ENCODE measurements around the gene RRP1. TPM values are rescaled to one million over a fixed set of nuclear protein-coding genes. Genes with fewer than 3 reads are reported as not detected.

Gene RRP1
- total and polyA plus RNA-seq, 2 of the 13 experiments (the other 11 are each of a cell fraction or from before 2014, with no cell fraction given), result 20.1 to 35.1 TPM

GRCh38 chr21:43800566-43800965, 11.2 kb downstream of the RRP1 start (continued):
- no peak for TF ChIP-seq ZBTB39 (CRISPR knock-in tag; IDR thresholded peaks at IDR 0.05)
- TF ChIP-seq CHD4 (IDR thresholded peaks at IDR 0.05; ENCODE audit: borderline replicate concordance, low read length), result no peak
- TF ChIP-seq PRDM10 (CRISPR knock-in tag; IDR thresholded peaks at IDR 0.05; ENCODE audit: low read depth), result no peak
- no peak for TF ChIP-seq TFAP4 (IDR thresholded peaks at IDR 0.05; ENCODE audit: borderline replicate concordance, low read depth)
- TF ChIP-seq MTA1 (CRISPR knock-in tag; IDR thresholded peaks at IDR 0.05; ENCODE audit: borderline replicate concordance), result no peak
- no peak for TF ChIP-seq GABPA (IDR thresholded peaks at IDR 0.05; ENCODE audit: low read depth, low read length)
- no peak for TF ChIP-seq GABPA (CRISPR knock-in tag; IDR thresholded peaks at IDR 0.05; ENCODE audit: low read depth)
- no peak for TF ChIP-seq ZSCAN21 (CRISPR knock-in tag; IDR thresholded peaks at IDR 0.05; ENCODE audit: borderline replicate concordance)
- no peak for TF ChIP-seq HOXA9 (CRISPR knock-in tag; IDR thresholded peaks at IDR 0.05; ENCODE audit: borderline replicate concordance)
- TF ChIP-seq ATF1 (CRISPR knock-in tag; IDR thresholded peaks at IDR 0.05), result no peak
- TF ChIP-seq FIP1L1 (IDR thresholded peaks at IDR 0.05; ENCODE audit: borderline replicate concordance, insufficient read depth, low read depth, low read length), result no peak
- TF ChIP-seq SKI (IDR thresholded peaks at IDR 0.05; ENCODE audit: partially characterized antibody), result no peak
- TF ChIP-seq ZFX (CRISPR knock-in tag; IDR thresholded peaks at IDR 0.05; ENCODE audit: low read depth), result no peak
- no peak for TF ChIP-seq TERF1 (CRISPR knock-in tag; IDR thresholded peaks at IDR 0.05)
- TF ChIP-seq CENPBD1 (CRISPR knock-in tag; IDR thresholded peaks at IDR 0.05; ENCODE audit: borderline replicate concordance, low read depth), result no peak
